Osteocyte (in vitro differentiated cells): ENCODE measurements around the gene HIVEP2. TPM values are rescaled to one million over a fixed set of nuclear protein-coding genes. Genes with fewer than 3 reads are reported as not detected.

ENCODE experiments used
- DNase-seq: peaks from one replicate; pipeline ENCODE4 v3.0.0; 2021; ENCODE audit warnings: mixed read lengths; ENCODE audit not compliant: unreplicated experiment; ENCODE audit errors: extremely low spot score
- H3K27ac Mint-ChIP-seq: one replicate; pipeline ENCODE4 v1.8.0; 2021; ENCODE audit warnings: mild to moderate bottlenecking, mixed read lengths; ENCODE audit not compliant: unreplicated experiment
- H3K27me3 Mint-ChIP-seq: one replicate; pipeline ENCODE4 v1.8.0; 2021; ENCODE audit warnings: mixed read lengths; ENCODE audit not compliant: unreplicated experiment
- H3K36me3 Mint-ChIP-seq: one replicate; pipeline ENCODE4 v1.8.0; 2021; ENCODE audit warnings: mixed read lengths; ENCODE audit not compliant: unreplicated experiment
- H3K4me1 Mint-ChIP-seq: one replicate; pipeline ENCODE4 v1.8.0; 2021; ENCODE audit warnings: mixed read lengths; ENCODE audit not compliant: unreplicated experiment
- H3K4me3 Mint-ChIP-seq: one replicate; pipeline ENCODE4 v1.8.0; 2021; ENCODE audit warnings: mild to moderate bottlenecking, moderate library complexity, mixed read lengths; ENCODE audit not compliant: unreplicated experiment
- H3K9me3 Mint-ChIP-seq: one replicate; pipeline ENCODE4 v1.8.0; 2021; ENCODE audit warnings: mixed read lengths; ENCODE audit not compliant: unreplicated experiment
- total RNA-seq: library from RNA; stranded (reverse); gene quantifications from 2 replicates; pipeline ENCODE4 v1.2.1, GENCODE V29; 2021
- TF ChIP-seq, protein P1 (sequence below): fragments of 200-600 bp; sonication (generic); IDR thresholded peaks from 2 replicates; pipeline ENCODE4 v1.5.0; 2021; ENCODE audit warnings: antibody characterized with exemption, mild to moderate bottlenecking, moderate library complexity

HIVEP2 gene
- total RNA-seq, 1 donor from 2014 or later: 39.2 TPM

DNA sequence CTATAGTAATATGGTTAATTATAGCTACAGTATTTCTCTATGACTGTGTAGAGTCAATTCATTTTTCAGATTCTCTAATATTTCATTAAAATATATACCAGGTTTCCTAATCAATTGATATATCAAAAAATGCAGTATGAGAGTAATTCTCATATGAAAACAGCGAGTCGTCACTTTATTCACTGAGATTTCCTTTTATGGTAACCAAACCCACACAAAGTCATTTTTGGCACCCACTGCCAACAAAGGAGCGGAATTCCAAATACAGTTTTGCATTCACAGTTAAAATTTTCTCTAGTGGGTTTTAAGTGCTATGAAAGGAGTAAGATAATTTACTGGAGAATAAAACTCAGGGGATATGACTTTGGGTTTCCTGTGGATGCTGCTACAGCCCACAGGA lies 163.8 kb downstream of the HIVEP2 start:
- Mint-ChIP-seq H3K27ac (peak overlapping the region; percentile 4), H3K36me3 (peaks cover 9% of the 10 kb centered on the region), H3K4me3 (no peak overlapping the region), H3K27me3 (no peaks in the 10 kb centered on the region), H3K4me1 (peaks cover 24% of the 10 kb centered on the region), H3K9me3 (no peaks in the 10 kb centered on the region)
- no peak for DNase-seq
- TF ChIP-seq, protein P1, sequence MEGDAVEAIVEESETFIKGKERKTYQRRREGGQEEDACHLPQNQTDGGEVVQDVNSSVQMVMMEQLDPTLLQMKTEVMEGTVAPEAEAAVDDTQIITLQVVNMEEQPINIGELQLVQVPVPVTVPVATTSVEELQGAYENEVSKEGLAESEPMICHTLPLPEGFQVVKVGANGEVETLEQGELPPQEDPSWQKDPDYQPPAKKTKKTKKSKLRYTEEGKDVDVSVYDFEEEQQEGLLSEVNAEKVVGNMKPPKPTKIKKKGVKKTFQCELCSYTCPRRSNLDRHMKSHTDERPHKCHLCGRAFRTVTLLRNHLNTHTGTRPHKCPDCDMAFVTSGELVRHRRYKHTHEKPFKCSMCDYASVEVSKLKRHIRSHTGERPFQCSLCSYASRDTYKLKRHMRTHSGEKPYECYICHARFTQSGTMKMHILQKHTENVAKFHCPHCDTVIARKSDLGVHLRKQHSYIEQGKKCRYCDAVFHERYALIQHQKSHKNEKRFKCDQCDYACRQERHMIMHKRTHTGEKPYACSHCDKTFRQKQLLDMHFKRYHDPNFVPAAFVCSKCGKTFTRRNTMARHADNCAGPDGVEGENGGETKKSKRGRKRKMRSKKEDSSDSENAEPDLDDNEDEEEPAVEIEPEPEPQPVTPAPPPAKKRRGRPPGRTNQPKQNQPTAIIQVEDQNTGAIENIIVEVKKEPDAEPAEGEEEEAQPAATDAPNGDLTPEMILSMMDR: no peak

DNA sequence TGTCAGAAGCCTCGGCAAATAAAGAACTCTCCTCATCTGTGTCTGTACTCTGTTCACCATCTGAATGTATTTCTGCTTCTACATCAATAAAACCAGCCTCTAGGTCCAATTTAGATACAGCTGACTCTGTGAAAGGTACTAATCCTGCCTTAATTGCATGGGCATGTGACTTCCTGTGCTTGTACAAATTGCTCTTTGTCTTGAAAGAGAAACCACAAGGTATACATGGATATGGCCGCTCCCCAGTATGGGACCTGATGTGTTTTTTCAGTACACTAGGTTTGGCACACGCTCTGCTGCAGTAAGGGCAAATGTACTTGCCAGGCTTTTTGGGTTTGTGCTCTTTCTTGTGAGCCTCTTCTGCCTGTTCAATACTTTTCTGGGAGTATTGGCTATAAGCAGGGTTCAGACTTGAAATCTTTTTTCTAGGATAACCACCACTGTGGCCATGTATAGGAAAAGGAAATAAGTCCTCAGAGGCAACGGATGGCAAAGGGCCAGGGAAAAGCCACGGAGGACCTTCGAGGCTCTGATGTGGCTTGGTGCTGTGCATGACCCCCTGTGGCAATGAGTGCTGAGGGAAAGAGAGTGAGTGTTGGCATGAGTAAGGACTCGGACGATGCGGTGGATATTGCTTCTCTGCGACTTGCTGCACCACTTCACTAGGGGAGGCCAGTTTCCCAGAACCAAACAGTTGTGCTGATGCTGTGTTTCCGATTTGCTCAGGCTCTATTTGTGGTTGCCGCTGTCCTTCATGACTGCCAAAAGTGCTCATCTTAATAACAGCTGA lies 170.9 kb downstream of the HIVEP2 start:
- DNase-seq: no peak
- Mint-ChIP-seq H3K4me3 (no peak overlapping the region), H3K36me3 (peaks cover 53% of the 10 kb centered on the region), H3K9me3 (no peaks in the 10 kb centered on the region), H3K27ac (no peak overlapping the region), H3K27me3 (no peaks in the 10 kb centered on the region), H3K4me1 (no peaks in the 10 kb centered on the region)
- TF ChIP-seq, protein P1: no peak

DNA sequence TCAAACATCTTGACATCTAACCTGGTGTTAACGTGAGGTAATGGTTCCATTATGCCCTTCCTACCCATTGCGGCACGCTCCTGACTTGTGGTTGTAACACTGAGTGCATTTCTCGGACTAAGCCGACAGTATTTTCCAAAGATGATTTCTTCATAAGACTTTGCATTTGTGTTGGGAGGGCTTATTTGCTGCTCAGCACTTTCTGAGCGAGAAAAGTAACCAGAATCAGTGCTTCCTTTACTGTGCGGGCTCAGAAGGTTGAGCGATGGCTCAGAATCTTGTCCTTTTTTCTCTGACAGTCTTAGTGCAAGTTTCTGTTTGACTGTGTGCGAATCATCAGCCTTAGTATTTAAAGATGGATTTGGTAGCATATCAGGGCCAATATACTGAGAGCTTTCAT lies 171.7 kb downstream of the HIVEP2 start:
- H3K27ac Mint-ChIP-seq: no peak overlapping the region
- TF ChIP-seq, protein P1: no peak
- no peak for DNase-seq
- H3K4me3 Mint-ChIP-seq: no peak overlapping the region
- H3K36me3 Mint-ChIP-seq: peaks cover 59% of the 10 kb centered on the region
- no peaks in the 10 kb centered on the region for H3K4me1 Mint-ChIP-seq
- H3K9me3 Mint-ChIP-seq: no peaks in the 10 kb centered on the region
- no peaks in the 10 kb centered on the region for H3K27me3 Mint-ChIP-seq

DNA sequence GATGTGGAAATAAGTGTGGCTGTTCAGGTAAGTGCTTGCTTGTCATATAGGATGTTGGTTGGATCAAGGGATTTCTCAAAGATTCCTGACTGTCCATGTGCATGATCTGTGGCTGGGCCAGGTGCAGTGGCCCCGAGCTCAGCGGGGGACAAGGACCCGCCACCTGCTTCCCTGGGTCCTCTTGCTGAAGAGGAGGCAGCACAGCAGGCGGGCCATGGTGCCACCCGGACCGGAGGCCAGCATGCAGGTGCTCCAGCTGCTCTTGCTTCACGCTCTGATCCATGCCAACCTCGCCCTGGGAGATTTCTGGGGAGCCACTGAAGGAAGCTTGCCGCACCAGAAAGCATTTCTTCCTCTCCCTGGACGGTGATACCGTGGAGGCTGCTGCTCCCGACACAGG lies 173.8 kb downstream of the HIVEP2 start:
- Mint-ChIP-seq H3K4me1 (no peaks in the 10 kb centered on the region), H3K27me3 (no peaks in the 10 kb centered on the region), H3K27ac (no peak overlapping the region), H3K36me3 (peaks cover 73% of the 10 kb centered on the region), H3K9me3 (no peaks in the 10 kb centered on the region), H3K4me3 (no peak overlapping the region)
- TF ChIP-seq, protein P1: no peak
- no peak for DNase-seq

DNA sequence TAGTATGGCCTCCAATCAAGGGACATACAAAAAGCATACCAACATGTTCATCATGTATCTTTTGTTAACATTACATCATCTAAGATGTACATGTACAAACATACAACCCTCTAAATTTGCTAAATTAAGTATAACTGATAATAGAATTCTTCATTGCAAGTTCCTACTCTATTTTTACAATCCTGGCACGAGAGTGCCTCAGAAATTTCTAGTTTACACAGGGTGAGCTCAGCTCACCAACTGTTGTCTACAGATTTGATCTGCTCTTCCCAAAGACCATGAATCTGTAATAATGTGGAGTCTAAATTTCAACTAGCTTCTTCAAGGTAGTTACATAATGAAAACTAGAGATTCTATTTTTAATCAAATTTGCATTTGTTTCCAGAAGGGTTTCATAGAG lies 179.7 kb downstream of the HIVEP2 start:
- no peaks in the 10 kb centered on the region for H3K9me3 Mint-ChIP-seq
- H3K4me1 Mint-ChIP-seq: no peaks in the 10 kb centered on the region
- H3K27me3 Mint-ChIP-seq: no peaks in the 10 kb centered on the region
- H3K4me3 Mint-ChIP-seq: no peak overlapping the region
- no peak overlapping the region for H3K27ac Mint-ChIP-seq
- TF ChIP-seq, protein P1: no peak
- DNase-seq: no peak
- H3K36me3 Mint-ChIP-seq: peaks cover 65% of the 10 kb centered on the region
